WTC11 (cell line): ENCODE results near the gene PARP3. TPM values are rescaled to one million over a fixed set of nuclear protein-coding genes. Genes with fewer than 3 reads are reported as not detected.
A peak's percentile ranks its signal among the peaks of the same experiment; 100 is the strongest.

Source experiments
- ATAC-seq: fragments of 200-7000 bp; cut with Tn5 transposase; 2 replicates; pipeline ENCODE4 v1.10.0; 2021; ENCODE audit warnings: mild to moderate bottlenecking, moderate library complexity
- Bru-seq: library from RNA; stranded (reverse); fragments of 400-500 nt; gene quantifications from one replicate; lab custom pipeline; 2021; lab: Mats Ljungman, UMichigan
- CTCF ChIA-PET: fragments of 300-600 bp; sonication (Branson Sonifier 250); formaldehyde crosslinking; loops from one replicate; lab custom pipeline; 2021; ENCODE audit warnings: antibody characterized with exemption; lab: Charles Lee
- POLR2A ChIA-PET: fragments of 350-600 bp; sonication (Branson Sonifier 250); formaldehyde crosslinking; loops from one replicate; lab custom pipeline; 2021; ENCODE audit warnings: antibody characterized with exemption; lab: Charles Lee
- DNase-seq: peaks from one replicate; pipeline ENCODE4 v3.0.0; 2021; ENCODE audit warnings: low spot score
- H3K27ac Mint-ChIP-seq: 2 replicates; pipeline ENCODE4 v1.8.0; 2021; ENCODE audit warnings: mixed read lengths
- H3K27me3 Mint-ChIP-seq: 2 replicates; pipeline ENCODE4 v1.8.0; 2021; ENCODE audit warnings: low read depth, mild to moderate bottlenecking, moderate library complexity, mixed read lengths
- H3K36me3 Mint-ChIP-seq: 2 replicates; pipeline ENCODE4 v1.8.0; 2021; ENCODE audit warnings: mixed read lengths
- H3K4me1 Mint-ChIP-seq: 2 replicates; pipeline ENCODE4 v1.8.0; 2022; ENCODE audit warnings: mixed read lengths
- H3K4me3 Mint-ChIP-seq: 2 replicates; pipeline ENCODE4 v1.8.0; 2021; ENCODE audit warnings: mild to moderate bottlenecking, moderate library complexity, mixed read lengths
- H3K9me3 Mint-ChIP-seq: 2 replicates; pipeline ENCODE4 v1.8.0; 2021; ENCODE audit warnings: mixed read lengths
- GABPB1 ChIP-seq: sonication (generic); formaldehyde crosslinking; IDR thresholded peaks from 2 replicates; pipeline ENCODE4 v1.8.1; 2023; ENCODE audit warnings: mild to moderate bottlenecking, missing genetic modification reagents
- GTF2I ChIP-seq: fragments of 250-450 bp; sonication (Bioruptor Pico); conservative IDR thresholded peaks from 2 replicates; pipeline ENCODE4 v1.4.0; 2021; ENCODE audit warnings: mild to moderate bottlenecking
- OVOL2 ChIP-seq: fragments of 250-450 bp; sonication (Bioruptor Pico); IDR thresholded peaks from 2 replicates; pipeline ENCODE4 v1.9.0; 2021; ENCODE audit warnings: mild to moderate bottlenecking, borderline replicate concordance
- SMAD3 ChIP-seq: sonication (generic); formaldehyde crosslinking; IDR thresholded peaks from 2 replicates; pipeline ENCODE4 v1.8.0; 2022; ENCODE audit warnings: missing genetic modification reagents, mild to moderate bottlenecking, borderline replicate concordance
- ZBTB21 ChIP-seq: sonication (generic); formaldehyde crosslinking; IDR thresholded peaks from 2 replicates; pipeline ENCODE4 v1.8.1; 2023; ENCODE audit warnings: mild to moderate bottlenecking, missing genetic modification reagents, borderline replicate concordance
- ZNF232 ChIP-seq: sonication (generic); formaldehyde crosslinking; IDR thresholded peaks from 2 replicates; pipeline ENCODE4 v1.8.0; 2022; ENCODE audit warnings: mild to moderate bottlenecking, missing genetic modification reagents
- ZNF263 ChIP-seq: sonication (generic); formaldehyde crosslinking; IDR thresholded peaks from 2 replicates; pipeline ENCODE4 v1.8.1; 2022; ENCODE audit warnings: low read depth, mild to moderate bottlenecking, moderate library complexity, missing genetic modification reagents
- ZNF396 ChIP-seq: fragments of 250-450 bp; sonication (Bioruptor Pico); IDR thresholded peaks from 2 replicates; pipeline ENCODE4 v1.8.0; 2021; ENCODE audit warnings: mild to moderate bottlenecking, moderate library complexity, borderline replicate concordance
- long read RNA-seq, 3 experiments: library from RNA in 1 of 3; library from capped mRNA in 1 of 3; library from polyadenylated mRNA in 1 of 3; unstranded in 2 of 3; stranded (forward) in 1 of 3; transcript quantifications; one replicate each; pipeline ENCODE4 v2.0.0, GENCODE V29; 2021
- total RNA-seq: library from RNA; stranded (reverse); gene quantifications from 3 replicates; pipeline ENCODE4 v1.2.3, GENCODE V29; 2021
- TF ChIP-seq, protein P1 (sequence below): fragments of 250-450 bp; sonication (Bioruptor Pico); IDR thresholded peaks from 2 replicates; pipeline ENCODE4 v2.1.2; 2022; ENCODE audit warnings: mild to moderate bottlenecking, moderate library complexity
- TF ChIP-seq, protein P2 (sequence below): sonication (generic); formaldehyde crosslinking; IDR thresholded peaks from 2 replicates; pipeline ENCODE4 v1.8.1; 2022; ENCODE audit warnings: missing genetic modification reagents, borderline replicate concordance
- TF ChIP-seq, protein P3 (sequence below): sonication (generic); formaldehyde crosslinking; IDR thresholded peaks from 2 replicates; pipeline ENCODE4 v1.8.0; 2023; ENCODE audit warnings: mild to moderate bottlenecking, missing genetic modification reagents
- TF ChIP-seq, protein P4 (sequence below): sonication (generic); formaldehyde crosslinking; IDR thresholded peaks from 2 replicates; pipeline ENCODE4 v1.8.1; 2023; ENCODE audit warnings: mild to moderate bottlenecking, missing genetic modification reagents
- TF ChIP-seq, protein P5 (sequence below): sonication (generic); formaldehyde crosslinking; IDR thresholded peaks from 2 replicates; pipeline ENCODE4 v1.8.1; 2022; ENCODE audit warnings: mild to moderate bottlenecking, moderate library complexity, missing genetic modification reagents
- TF ChIP-seq, protein P6 (sequence below): sonication (generic); formaldehyde crosslinking; IDR thresholded peaks from 2 replicates; pipeline ENCODE4 v1.8.0; 2022; ENCODE audit warnings: mild to moderate bottlenecking, missing genetic modification reagents
- TF ChIP-seq, protein P7 (sequence below): sonication (generic); formaldehyde crosslinking; IDR thresholded peaks from 2 replicates; pipeline ENCODE4 v1.8.0; 2023; ENCODE audit warnings: missing genetic modification reagents
- TF ChIP-seq, protein P8 (sequence below): sonication (generic); formaldehyde crosslinking; IDR thresholded peaks from 2 replicates; pipeline ENCODE4 v1.8.1; 2023; ENCODE audit warnings: mild to moderate bottlenecking, moderate library complexity, missing genetic modification reagents
- TF ChIP-seq, protein P9 (sequence below): sonication (generic); formaldehyde crosslinking; IDR thresholded peaks from 2 replicates; pipeline ENCODE4 v1.8.1; 2023; ENCODE audit warnings: mild to moderate bottlenecking, missing genetic modification reagents, moderate library complexity
- TF ChIP-seq, protein P10 (sequence below): sonication (generic); formaldehyde crosslinking; IDR thresholded peaks from 2 replicates; pipeline ENCODE4 v1.8.0; 2022; ENCODE audit warnings: mild to moderate bottlenecking, missing genetic modification reagents
- TF ChIP-seq, protein P11 (sequence below): sonication (generic); formaldehyde crosslinking; IDR thresholded peaks from 2 replicates; pipeline ENCODE4 v1.8.1; 2022; ENCODE audit warnings: mild to moderate bottlenecking, missing genetic modification reagents, moderate library complexity, borderline replicate concordance

PARP3 gene
- 2.8 to 2.9 TPM (median 2.8 TPM) in 3 replicates for total RNA-seq
- percentile 22 among the genes with signal in this experiment for Bru-seq, nascent RNA
- long read RNA-seq, experiment 1, partial matches to known transcripts: 0 of 4 reads
- long read RNA-seq, experiment 1, other reads (novel, unspliced or antisense): 2 of 4 reads
- long read RNA-seq, experiment 2, partial matches to known transcripts: 1 of 1 reads
- long read RNA-seq, experiment 2, other reads (novel, unspliced or antisense): 0 of 1 reads
- long read RNA-seq, experiment 3: 0 reads

DNA sequence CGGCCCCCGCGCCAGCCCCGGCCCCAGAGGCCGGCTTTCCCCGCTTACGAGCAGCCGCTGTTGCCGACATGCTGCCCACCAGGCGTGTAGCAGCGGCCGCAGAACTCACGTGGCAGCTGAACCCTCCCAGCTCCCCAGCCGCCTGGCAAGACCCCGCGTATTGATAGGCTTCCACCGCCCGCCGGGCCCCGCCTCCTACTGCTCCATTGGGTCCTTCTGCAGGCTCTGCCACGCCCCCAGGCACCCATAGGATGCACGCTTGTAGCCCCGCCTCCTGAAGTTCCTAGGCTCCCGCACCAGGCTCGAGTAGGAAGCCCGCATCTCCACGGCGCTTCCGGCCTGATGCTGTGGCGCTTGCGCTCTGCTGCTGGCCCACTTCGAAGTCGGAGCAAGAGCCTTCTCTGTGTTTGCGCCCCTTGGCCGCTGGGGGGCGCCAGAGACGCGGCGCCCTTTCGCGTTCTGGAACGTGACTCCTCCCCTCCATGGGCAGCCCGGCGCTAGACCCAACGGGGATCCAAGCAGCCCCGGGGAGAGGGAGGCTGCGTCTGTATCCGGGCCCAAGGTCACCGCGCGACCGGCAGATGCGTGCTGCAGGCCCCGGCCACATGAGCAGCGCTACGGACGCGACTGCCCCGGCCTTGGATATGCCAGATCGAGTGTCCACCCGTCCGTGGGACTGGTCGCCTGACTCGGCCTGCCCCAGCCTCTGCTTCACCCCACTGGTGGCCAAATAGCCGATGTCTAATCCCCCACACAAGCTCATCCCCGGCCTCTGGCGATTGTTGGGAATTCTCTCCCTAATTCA lies at the start of gene PARP3, which contains the start of gene RRP9:
Gene PARP3, plus strand, starts transcription at position 566 of the 805 bp plus-strand sequence. CDS start 993 bp downstream, outside the sequence.
Gene RRP9, minus strand, starts transcription at position 107 of the 805 bp plus-strand sequence. Its CDS starts 37 bp downstream, at position 70.
- Mint-ChIP-seq H3K4me1 (peaks cover 17% of the 10 kb centered on the region), H3K9me3 (no peaks in the 10 kb centered on the region), H3K36me3 (peaks cover 27% of the 10 kb centered on the region), H3K4me3 (peak within 1 kb of the TSS; percentile 91), H3K27ac (no peak within 1 kb of the TSS), H3K27me3 (no peaks in the 10 kb centered on the region; the same call in 1 of the 2 replicates)
- ChIA-PET CTCF (interaction anchor here (0.6 to 3.4 kb wide), 44 partner anchors 11 to 879 kb away, joined by 3 to 49 read pairs (median 5); partner anchors contain the start of genes ABHD14A, ABHD14B, ACY1 and DUSP7), POLR2A (interaction anchor here (1.0 to 2.5 kb wide), 4 partner anchors 12 to 49 kb away, joined by 3 to 19 read pairs (median 4); partner anchors contain the start of genes ACY1 and PCBP4)
- DNase-seq (peak; percentile 100), ATAC-seq (peak; percentile 96)
- TF ChIP-seq ZBTB21 (CRISPR knock-in tag): no peak
- TF ChIP-seq ZNF396: no peak
- TF ChIP-seq, protein P1, sequence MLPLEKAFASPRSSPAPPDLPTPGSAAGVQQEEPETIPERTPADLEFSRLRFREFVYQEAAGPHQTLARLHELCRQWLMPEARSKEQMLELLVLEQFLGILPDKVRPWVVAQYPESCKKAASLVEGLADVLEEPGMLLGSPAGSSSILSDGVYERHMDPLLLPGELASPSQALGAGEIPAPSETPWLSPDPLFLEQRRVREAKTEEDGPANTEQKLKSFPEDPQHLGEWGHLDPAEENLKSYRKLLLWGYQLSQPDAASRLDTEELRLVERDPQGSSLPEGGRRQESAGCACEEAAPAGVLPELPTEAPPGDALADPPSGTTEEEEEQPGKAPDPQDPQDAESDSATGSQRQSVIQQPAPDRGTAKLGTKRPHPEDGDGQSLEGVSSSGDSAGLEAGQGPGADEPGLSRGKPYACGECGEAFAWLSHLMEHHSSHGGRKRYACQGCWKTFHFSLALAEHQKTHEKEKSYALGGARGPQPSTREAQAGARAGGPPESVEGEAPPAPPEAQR (CRISPR knock-in tag): no peak
- no peak for TF ChIP-seq GTF2I (CRISPR knock-in tag)
- TF ChIP-seq, protein P2, sequence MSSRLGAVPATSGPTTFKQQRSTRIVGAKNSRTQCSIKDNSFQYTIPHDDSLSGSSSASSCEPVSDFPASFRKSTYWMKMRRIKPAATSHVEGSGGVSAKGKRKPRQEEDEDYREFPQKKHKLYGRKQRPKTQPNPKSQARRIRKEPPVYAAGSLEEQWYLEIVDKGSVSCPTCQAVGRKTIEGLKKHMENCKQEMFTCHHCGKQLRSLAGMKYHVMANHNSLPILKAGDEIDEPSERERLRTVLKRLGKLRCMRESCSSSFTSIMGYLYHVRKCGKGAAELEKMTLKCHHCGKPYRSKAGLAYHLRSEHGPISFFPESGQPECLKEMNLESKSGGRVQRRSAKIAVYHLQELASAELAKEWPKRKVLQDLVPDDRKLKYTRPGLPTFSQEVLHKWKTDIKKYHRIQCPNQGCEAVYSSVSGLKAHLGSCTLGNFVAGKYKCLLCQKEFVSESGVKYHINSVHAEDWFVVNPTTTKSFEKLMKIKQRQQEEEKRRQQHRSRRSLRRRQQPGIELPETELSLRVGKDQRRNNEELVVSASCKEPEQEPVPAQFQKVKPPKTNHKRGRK: no peak
- TF ChIP-seq OVOL2 (CRISPR knock-in tag): no peak
- peak; percentile 82 for TF ChIP-seq GABPB1
- TF ChIP-seq, protein P3, sequence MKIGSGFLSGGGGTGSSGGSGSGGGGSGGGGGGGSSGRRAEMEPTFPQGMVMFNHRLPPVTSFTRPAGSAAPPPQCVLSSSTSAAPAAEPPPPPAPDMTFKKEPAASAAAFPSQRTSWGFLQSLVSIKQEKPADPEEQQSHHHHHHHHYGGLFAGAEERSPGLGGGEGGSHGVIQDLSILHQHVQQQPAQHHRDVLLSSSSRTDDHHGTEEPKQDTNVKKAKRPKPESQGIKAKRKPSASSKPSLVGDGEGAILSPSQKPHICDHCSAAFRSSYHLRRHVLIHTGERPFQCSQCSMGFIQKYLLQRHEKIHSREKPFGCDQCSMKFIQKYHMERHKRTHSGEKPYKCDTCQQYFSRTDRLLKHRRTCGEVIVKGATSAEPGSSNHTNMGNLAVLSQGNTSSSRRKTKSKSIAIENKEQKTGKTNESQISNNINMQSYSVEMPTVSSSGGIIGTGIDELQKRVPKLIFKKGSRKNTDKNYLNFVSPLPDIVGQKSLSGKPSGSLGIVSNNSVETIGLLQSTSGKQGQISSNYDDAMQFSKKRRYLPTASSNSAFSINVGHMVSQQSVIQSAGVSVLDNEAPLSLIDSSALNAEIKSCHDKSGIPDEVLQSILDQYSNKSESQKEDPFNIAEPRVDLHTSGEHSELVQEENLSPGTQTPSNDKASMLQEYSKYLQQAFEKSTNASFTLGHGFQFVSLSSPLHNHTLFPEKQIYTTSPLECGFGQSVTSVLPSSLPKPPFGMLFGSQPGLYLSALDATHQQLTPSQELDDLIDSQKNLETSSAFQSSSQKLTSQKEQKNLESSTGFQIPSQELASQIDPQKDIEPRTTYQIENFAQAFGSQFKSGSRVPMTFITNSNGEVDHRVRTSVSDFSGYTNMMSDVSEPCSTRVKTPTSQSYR (CRISPR knock-in tag): peak; percentile 44; the same call in 1 of the 2 replicates
- TF ChIP-seq, protein P4, sequence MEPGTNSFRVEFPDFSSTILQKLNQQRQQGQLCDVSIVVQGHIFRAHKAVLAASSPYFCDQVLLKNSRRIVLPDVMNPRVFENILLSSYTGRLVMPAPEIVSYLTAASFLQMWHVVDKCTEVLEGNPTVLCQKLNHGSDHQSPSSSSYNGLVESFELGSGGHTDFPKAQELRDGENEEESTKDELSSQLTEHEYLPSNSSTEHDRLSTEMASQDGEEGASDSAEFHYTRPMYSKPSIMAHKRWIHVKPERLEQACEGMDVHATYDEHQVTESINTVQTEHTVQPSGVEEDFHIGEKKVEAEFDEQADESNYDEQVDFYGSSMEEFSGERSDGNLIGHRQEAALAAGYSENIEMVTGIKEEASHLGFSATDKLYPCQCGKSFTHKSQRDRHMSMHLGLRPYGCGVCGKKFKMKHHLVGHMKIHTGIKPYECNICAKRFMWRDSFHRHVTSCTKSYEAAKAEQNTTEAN (CRISPR knock-in tag): peak; percentile 48; the same call in 1 of the 2 replicates
- TF ChIP-seq, protein P5, sequence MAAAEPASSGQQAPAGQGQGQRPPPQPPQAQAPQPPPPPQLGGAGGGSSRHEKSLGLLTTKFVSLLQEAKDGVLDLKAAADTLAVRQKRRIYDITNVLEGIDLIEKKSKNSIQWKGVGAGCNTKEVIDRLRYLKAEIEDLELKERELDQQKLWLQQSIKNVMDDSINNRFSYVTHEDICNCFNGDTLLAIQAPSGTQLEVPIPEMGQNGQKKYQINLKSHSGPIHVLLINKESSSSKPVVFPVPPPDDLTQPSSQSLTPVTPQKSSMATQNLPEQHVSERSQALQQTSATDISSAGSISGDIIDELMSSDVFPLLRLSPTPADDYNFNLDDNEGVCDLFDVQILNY (CRISPR knock-in tag): peak; percentile 60; the same call in 1 of the 2 replicates
- TF ChIP-seq, protein P6, sequence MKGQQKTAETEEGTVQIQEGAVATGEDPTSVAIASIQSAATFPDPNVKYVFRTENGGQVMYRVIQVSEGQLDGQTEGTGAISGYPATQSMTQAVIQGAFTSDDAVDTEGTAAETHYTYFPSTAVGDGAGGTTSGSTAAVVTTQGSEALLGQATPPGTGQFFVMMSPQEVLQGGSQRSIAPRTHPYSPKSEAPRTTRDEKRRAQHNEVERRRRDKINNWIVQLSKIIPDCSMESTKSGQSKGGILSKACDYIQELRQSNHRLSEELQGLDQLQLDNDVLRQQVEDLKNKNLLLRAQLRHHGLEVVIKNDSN (CRISPR knock-in tag): peak; percentile 69; the same call in 1 of the 2 replicates
- TF ChIP-seq, protein P7, sequence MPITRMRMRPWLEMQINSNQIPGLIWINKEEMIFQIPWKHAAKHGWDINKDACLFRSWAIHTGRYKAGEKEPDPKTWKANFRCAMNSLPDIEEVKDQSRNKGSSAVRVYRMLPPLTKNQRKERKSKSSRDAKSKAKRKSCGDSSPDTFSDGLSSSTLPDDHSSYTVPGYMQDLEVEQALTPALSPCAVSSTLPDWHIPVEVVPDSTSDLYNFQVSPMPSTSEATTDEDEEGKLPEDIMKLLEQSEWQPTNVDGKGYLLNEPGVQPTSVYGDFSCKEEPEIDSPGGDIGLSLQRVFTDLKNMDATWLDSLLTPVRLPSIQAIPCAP (CRISPR knock-in tag): 0 out of 2 replicates have a peak, but pooled peaks have one; percentile 23
- TF ChIP-seq, protein P8, sequence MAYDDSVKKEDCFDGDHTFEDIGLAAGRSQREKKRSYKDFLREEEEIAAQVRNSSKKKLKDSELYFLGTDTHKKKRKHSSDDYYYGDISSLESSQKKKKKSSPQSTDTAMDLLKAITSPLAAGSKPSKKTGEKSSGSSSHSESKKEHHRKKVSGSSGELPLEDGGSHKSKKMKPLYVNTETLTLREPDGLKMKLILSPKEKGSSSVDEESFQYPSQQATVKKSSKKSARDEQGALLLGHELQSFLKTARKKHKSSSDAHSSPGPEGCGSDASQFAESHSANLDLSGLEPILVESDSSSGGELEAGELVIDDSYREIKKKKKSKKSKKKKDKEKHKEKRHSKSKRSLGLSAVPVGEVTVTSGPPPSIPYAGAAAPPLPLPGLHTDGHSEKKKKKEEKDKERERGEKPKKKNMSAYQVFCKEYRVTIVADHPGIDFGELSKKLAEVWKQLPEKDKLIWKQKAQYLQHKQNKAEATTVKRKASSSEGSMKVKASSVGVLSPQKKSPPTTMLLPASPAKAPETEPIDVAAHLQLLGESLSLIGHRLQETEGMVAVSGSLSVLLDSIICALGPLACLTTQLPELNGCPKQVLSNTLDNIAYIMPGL (CRISPR knock-in tag): peak; percentile 69; the same call in 1 of the 2 replicates
- TF ChIP-seq, protein P9, sequence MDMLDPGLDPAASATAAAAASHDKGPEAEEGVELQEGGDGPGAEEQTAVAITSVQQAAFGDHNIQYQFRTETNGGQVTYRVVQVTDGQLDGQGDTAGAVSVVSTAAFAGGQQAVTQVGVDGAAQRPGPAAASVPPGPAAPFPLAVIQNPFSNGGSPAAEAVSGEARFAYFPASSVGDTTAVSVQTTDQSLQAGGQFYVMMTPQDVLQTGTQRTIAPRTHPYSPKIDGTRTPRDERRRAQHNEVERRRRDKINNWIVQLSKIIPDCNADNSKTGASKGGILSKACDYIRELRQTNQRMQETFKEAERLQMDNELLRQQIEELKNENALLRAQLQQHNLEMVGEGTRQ: peak; percentile 79
- peak; percentile 24; the same call in 1 of the 2 replicates for TF ChIP-seq ZNF263 (CRISPR knock-in tag)
- peak; percentile 77; the same call in 1 of the 2 replicates for TF ChIP-seq ZNF232
- TF ChIP-seq, protein P10, sequence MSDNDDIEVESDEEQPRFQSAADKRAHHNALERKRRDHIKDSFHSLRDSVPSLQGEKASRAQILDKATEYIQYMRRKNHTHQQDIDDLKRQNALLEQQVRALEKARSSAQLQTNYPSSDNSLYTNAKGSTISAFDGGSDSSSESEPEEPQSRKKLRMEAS (CRISPR knock-in tag): peak; percentile 94
- TF ChIP-seq SMAD3 (CRISPR knock-in tag): no peak
- TF ChIP-seq, protein P11, sequence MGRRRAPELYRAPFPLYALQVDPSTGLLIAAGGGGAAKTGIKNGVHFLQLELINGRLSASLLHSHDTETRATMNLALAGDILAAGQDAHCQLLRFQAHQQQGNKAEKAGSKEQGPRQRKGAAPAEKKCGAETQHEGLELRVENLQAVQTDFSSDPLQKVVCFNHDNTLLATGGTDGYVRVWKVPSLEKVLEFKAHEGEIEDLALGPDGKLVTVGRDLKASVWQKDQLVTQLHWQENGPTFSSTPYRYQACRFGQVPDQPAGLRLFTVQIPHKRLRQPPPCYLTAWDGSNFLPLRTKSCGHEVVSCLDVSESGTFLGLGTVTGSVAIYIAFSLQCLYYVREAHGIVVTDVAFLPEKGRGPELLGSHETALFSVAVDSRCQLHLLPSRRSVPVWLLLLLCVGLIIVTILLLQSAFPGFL: no peak
